ENCODE results near the gene VPS29.
"Not testable (repeated sequence)": the region's sequence is repeated elsewhere in the genome, so short reads cannot be mapped to it uniquely, and the experiment has no call there.

GRCh38 chr12:110461189-110461588 lies 40.7 kb downstream of the VPS29 start:
- TF ChIP-seq, protein P1, sequence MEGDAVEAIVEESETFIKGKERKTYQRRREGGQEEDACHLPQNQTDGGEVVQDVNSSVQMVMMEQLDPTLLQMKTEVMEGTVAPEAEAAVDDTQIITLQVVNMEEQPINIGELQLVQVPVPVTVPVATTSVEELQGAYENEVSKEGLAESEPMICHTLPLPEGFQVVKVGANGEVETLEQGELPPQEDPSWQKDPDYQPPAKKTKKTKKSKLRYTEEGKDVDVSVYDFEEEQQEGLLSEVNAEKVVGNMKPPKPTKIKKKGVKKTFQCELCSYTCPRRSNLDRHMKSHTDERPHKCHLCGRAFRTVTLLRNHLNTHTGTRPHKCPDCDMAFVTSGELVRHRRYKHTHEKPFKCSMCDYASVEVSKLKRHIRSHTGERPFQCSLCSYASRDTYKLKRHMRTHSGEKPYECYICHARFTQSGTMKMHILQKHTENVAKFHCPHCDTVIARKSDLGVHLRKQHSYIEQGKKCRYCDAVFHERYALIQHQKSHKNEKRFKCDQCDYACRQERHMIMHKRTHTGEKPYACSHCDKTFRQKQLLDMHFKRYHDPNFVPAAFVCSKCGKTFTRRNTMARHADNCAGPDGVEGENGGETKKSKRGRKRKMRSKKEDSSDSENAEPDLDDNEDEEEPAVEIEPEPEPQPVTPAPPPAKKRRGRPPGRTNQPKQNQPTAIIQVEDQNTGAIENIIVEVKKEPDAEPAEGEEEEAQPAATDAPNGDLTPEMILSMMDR (IDR thresholded peaks at IDR 0.05): not testable (repeated sequence)
- not testable (repeated sequence) for TF ChIP-seq SP1 (CRISPR knock-in tag; conservative IDR thresholded peaks at IDR 0.05); E2F1 (CRISPR knock-in tag; IDR thresholded peaks at IDR 0.05); ATF3 (CRISPR knock-in tag; conservative IDR thresholded peaks at IDR 0.05); GTF2I (CRISPR knock-in tag; conservative IDR thresholded peaks at IDR 0.05); JUN (CRISPR knock-in tag; IDR thresholded peaks at IDR 0.05); USF1 (CRISPR knock-in tag; IDR thresholded peaks at IDR 0.05)

Measured in WTC11 (cell line).